ENCODE results near the gene LRRIQ3. TPM values are rescaled to one million over a fixed set of nuclear protein-coding genes. Genes with fewer than 3 reads are reported as not detected.

The LRRIQ3 gene
- total and polyA plus RNA-seq, 2 donors (not counting 3 experiments of a cell fraction or from before 2014, with no cell fraction given), result 0.21 to 1.1 TPM

DNA sequence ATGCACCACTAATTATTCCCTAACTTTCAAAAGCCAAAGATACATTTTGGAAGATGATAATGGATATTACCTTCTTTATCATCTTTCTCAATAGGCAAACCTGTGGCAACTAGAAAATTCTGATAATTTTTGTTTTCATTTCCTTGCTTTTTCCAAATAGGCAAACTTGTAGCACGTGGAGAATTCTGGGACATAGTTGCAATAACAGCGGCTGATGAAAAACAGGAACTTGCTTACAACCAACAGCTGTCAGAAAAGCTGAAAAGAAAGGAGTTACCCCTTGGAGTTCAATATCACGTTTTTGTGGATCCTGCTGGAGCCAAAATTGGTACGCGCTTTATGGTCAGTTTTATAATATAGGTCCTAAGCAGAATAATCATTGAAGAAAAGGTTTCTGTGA, 1.5 kb upstream of the LRRIQ3 start:
- H3K4me3 ChIP-seq (replicated peaks in 1 of 3; ENCODE audit: insufficient read depth in 1 of 3, low read depth in 1 of 3, low read length in 3 of 3), result no peak overlapping the region
- FAIRE-seq (no peak), DNase-seq (ENCODE audit: low read depth, low spot score) (no peak)
- H3K79me2 ChIP-seq (ENCODE audit: control insufficient read depth, insufficient read depth, low read length), result no peaks in the 10 kb centered on the region
- peak overlapping the region; percentile 64 for H3K4me2 ChIP-seq (ENCODE audit: insufficient read depth, low read length)
- TF ChIP-seq POLR2A (IDR thresholded peaks at IDR 0.05; ENCODE audit: low read depth, low read length), result no peak
- no peak for TF ChIP-seq GATA2 (IDR thresholded peaks at IDR 0.05; ENCODE audit: insufficient read depth, insufficient read length, low read depth, low read length)
- TF ChIP-seq, protein P1, sequence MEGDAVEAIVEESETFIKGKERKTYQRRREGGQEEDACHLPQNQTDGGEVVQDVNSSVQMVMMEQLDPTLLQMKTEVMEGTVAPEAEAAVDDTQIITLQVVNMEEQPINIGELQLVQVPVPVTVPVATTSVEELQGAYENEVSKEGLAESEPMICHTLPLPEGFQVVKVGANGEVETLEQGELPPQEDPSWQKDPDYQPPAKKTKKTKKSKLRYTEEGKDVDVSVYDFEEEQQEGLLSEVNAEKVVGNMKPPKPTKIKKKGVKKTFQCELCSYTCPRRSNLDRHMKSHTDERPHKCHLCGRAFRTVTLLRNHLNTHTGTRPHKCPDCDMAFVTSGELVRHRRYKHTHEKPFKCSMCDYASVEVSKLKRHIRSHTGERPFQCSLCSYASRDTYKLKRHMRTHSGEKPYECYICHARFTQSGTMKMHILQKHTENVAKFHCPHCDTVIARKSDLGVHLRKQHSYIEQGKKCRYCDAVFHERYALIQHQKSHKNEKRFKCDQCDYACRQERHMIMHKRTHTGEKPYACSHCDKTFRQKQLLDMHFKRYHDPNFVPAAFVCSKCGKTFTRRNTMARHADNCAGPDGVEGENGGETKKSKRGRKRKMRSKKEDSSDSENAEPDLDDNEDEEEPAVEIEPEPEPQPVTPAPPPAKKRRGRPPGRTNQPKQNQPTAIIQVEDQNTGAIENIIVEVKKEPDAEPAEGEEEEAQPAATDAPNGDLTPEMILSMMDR (IDR thresholded peaks at IDR 0.05; ENCODE audit: extremely low read depth in 1 of 2, insufficient read depth in 1 of 2, low read depth in 1 of 2, low read length in 2 of 2), result no peak
- TF ChIP-seq EZH2 (IDR thresholded peaks at IDR 0.05; ENCODE audit: borderline replicate concordance, low read depth, low read length, severe bottlenecking), result no peak
- TF ChIP-seq MYC (IDR thresholded peaks at IDR 0.05; ENCODE audit: low read depth, low read length), result no peak
- TF ChIP-seq FOS (IDR thresholded peaks at IDR 0.05; ENCODE audit: borderline replicate concordance, insufficient read depth, low read length), result no peak
- no peak for TF ChIP-seq JUN (IDR thresholded peaks at IDR 0.05; ENCODE audit: borderline replicate concordance, insufficient read depth, insufficient read length, low read depth)
- no TSS peak for BruUV-seq (replicated peaks)
- H4K20me1 ChIP-seq (replicated peaks; ENCODE audit: control insufficient read depth, extremely low read depth, insufficient read depth, low read length), result no peaks in the 10 kb centered on the region
- H3K36me3 ChIP-seq (ENCODE audit: control insufficient read depth in 2 of 2, extremely low read depth in 1 of 2, insufficient read depth in 2 of 2, low read length in 2 of 2), result no peaks in the 10 kb centered on the region
- dilution Hi-C loops (cut with MboI; ENCODE audit: extremely low pct_ligation_motif_present, low sequenced_read_pairs), result no loop called here
- CTCF ChIA-PET, result no interaction called here
- H3K9me3 ChIP-seq (replicated peaks; ENCODE audit: control insufficient read depth, insufficient read depth, low read length), result no peaks in the 10 kb centered on the region
- no peak overlapping the region for H3K9ac ChIP-seq (replicated peaks; ENCODE audit: extremely low read depth, insufficient read depth, low read length)
- intact Hi-C loops (cut with micrococcal nuclease), result loop anchor here (10.0 kb wide), 2 partner anchors 535 to 1915 kb away; partner anchors contain the start of genes CRYZ, NEGR1 and TYW3
- no peaks in the 10 kb centered on the region for H3K27me3 ChIP-seq (ENCODE audit: control insufficient read depth in 2 of 2, insufficient read depth in 2 of 2, low read length in 2 of 2)
- H3K4me1 ChIP-seq (ENCODE audit: control insufficient read depth, extremely low read depth, insufficient read depth, low read length), result peaks cover 10% of the 10 kb centered on the region
- H2AFZ ChIP-seq (ENCODE audit: low read depth, low read length), result no peak overlapping the region
- H3K27ac ChIP-seq (ENCODE audit: insufficient read depth, low read depth, low read length), result no peak overlapping the region
- POLR2A ChIA-PET, result no interaction called here
- H3K9me1 ChIP-seq (replicated peaks; ENCODE audit: control insufficient read depth, extremely low read depth, insufficient read depth, low read length), result no peaks in the 10 kb centered on the region
